Coronary artery (tissue), 2 donors: ENCODE results near the gene SKAP1.

Experiments
- DNase-seq: peaks from one replicate; pipeline ENCODE4 v3.0.0-alpha.2; 2017; ENCODE audit warnings: low spot score
- H3K27ac ChIP-seq, 2 donors: fragments of 200-600 bp; sonication (generic); one replicate each; pipeline ENCODE4 v1.5.1; 2016 to 2019
- H3K4me3 ChIP-seq: fragments of 200-600 bp; sonication (generic); 2 replicates; pipeline ENCODE4 v1.5.1; 2016; ENCODE audit warnings: mild to moderate bottlenecking, moderate library complexity
- CTCF ChIP-seq: fragments of 200-600 bp; sonication (generic); IDR thresholded peaks from one replicate; pipeline ENCODE4 v1.5.1; 2019; ENCODE audit warnings: antibody characterized with exemption

SKAP1 gene

GRCh38 chr17:48131216-48131824, 298.7 kb downstream of the SKAP1 start:
- no peak for DNase-seq
- H3K27ac ChIP-seq = no peak overlapping the region
- H3K4me3 ChIP-seq = no peak overlapping the region
- peak; percentile 63 for TF ChIP-seq CTCF

GRCh38 chr17:48129981-48130380, 300.0 kb downstream of the SKAP1 start:
- no peak for DNase-seq
- Histone ChIP-seq H3K27ac (no peak overlapping the region), H3K4me3 (no peak overlapping the region)
- TF ChIP-seq CTCF = no peak

GRCh38 chr17:48128400-48128799, 301.6 kb downstream of the SKAP1 start:
- no peak overlapping the region for H3K27ac ChIP-seq
- no peak for DNase-seq
- TF ChIP-seq CTCF = no peak

GRCh38 chr17:48127371-48128051, 302.5 kb downstream of the SKAP1 start:
- no peak overlapping the region for H3K27ac ChIP-seq

More at GRCh38 chr17:48128400-48128799, 301.6 kb downstream of the SKAP1 start:
- H3K4me3 ChIP-seq = no peak overlapping the region

GRCh38 chr17:48126532-48126850, 303.5 kb downstream of the SKAP1 start:
- DNase-seq = no peak
- Histone ChIP-seq H3K4me3 (no peak overlapping the region), H3K27ac (no peak overlapping the region)
- TF ChIP-seq CTCF = no peak

More at GRCh38 chr17:48127371-48128051, 302.5 kb downstream of the SKAP1 start:
- DNase-seq = no peak
- TF ChIP-seq CTCF = no peak
- H3K4me3 ChIP-seq = no peak overlapping the region

- Histone ChIP-seq H3K27ac (no peak overlapping the region), H3K4me3 (no peak overlapping the region)
- no peak for DNase-seq
- no peak for TF ChIP-seq CTCF
Observed at GRCh38 chr17:48125829-48126531, 304.0 kb downstream of the SKAP1 start.
